ENCODE results near the gene RPL18A. TPM values are rescaled to one million over a fixed set of nuclear protein-coding genes. Genes with fewer than 3 reads are reported as not detected.

Gene RPL18A
- total and polyA plus RNA-seq, 10 of the 15 experiments (the other 5 are each of a cell fraction or from before 2014, with no cell fraction given): 1,181 to 3,774 (median 2,300) TPM

- ChIA-PET SMC1A (ENCODE audit: uncharacterized antibody, unreplicated experiment) (no interaction called here), RAD21 (ENCODE audit: unreplicated experiment) (no interaction called here)
Observed at GRCh38 chr19:17881701-17882100, 22.0 kb downstream of the RPL18A start.

More at GRCh38 chr19:17881701-17882100, 22.0 kb downstream of the RPL18A start:
- ATAC-seq (no peak), FAIRE-seq (no peak), DNase-seq (ENCODE audit: low read depth, low spot score) (no peak)
- Histone ChIP-seq H3K9me3 (replicated peaks; ENCODE audit: control insufficient read depth, insufficient read depth, low read length) (no peaks in the 10 kb centered on the region), H3K9ac (ENCODE audit: control insufficient read depth, insufficient read depth, low read length) (no peak overlapping the region), H4K20me1 (ENCODE audit: control insufficient read depth, insufficient read depth) (no peaks in the 10 kb centered on the region), H3K79me2 (ENCODE audit: control insufficient read depth, insufficient read depth, low read length) (no peaks in the 10 kb centered on the region), H3K4me1 (ENCODE audit: control insufficient read depth, insufficient read depth, low read length) (peaks cover 26% of the 10 kb centered on the region), H3K27ac (ENCODE audit: control insufficient read depth, insufficient read depth) (no peak overlapping the region), H3K27me3 (replicated peaks in 1 of 2; ENCODE audit: control insufficient read depth in 2 of 2, insufficient read depth in 2 of 2, low read length in 1 of 2) (no peaks in the 10 kb centered on the region; a peak in 1 of 4 replicates), H3K4me2 (ENCODE audit: control insufficient read depth, insufficient read depth) (no peak overlapping the region), H2AFZ (ENCODE audit: control insufficient read depth, low read depth, low read length) (no peak overlapping the region), H3K36me3 (ENCODE audit: control insufficient read depth in 2 of 2, insufficient read depth in 2 of 2, low read length in 1 of 2) (no peaks in the 10 kb centered on the region), H3K4me3 (no peak overlapping the region)
- ChIA-PET CTCF (no interaction called here), POLR2A (interaction anchor here (0.6 kb wide), 1 partner anchor 32 kb away, joined by 4 read pairs; no protein-coding TSS in a partner anchor)
- BruUV-seq (replicated peaks): no TSS peak
- in situ Hi-C loops (cut with MboI) (no loop called here), intact Hi-C loops (cut with micrococcal nuclease; ENCODE audit: unreplicated experiment) (no loop called here)
- WGBS (ENCODE audit: insufficient coverage, insufficient replicate concordance, low lambda C conversion rate, missing lambda C conversion rate): 64% methylated on average over 7 of the region's 7 CpGs
- TF ChIP-seq MEF2B (IDR thresholded peaks at IDR 0.05; ENCODE audit: partially characterized antibody, poor library complexity, severe bottlenecking): no peak
- no peak for TF ChIP-seq STAT3 (IDR thresholded peaks at IDR 0.05; ENCODE audit: low read depth, low read length)
- no peak for TF ChIP-seq KLF5 (IDR thresholded peaks at IDR 0.05; ENCODE audit: partially characterized antibody)
- TF ChIP-seq IRF3 (IDR thresholded peaks at IDR 0.05): no peak
- TF ChIP-seq CREB1 (IDR thresholded peaks at IDR 0.05; ENCODE audit: low read depth): no peak
- no peak for TF ChIP-seq NFYA (IDR thresholded peaks at IDR 0.05; ENCODE audit: borderline replicate concordance, low read depth, low read length)
- no peak for TF ChIP-seq SKIL (IDR thresholded peaks at IDR 0.05; ENCODE audit: low read depth, poor library complexity, severe bottlenecking)
- no peak for TF ChIP-seq FOXK2 (IDR thresholded peaks at IDR 0.05)
- no peak for TF ChIP-seq JUND (IDR thresholded peaks at IDR 0.05; ENCODE audit: low read depth, low read length)
- TF ChIP-seq MYB (IDR thresholded peaks at IDR 0.05; ENCODE audit: borderline replicate concordance, low read depth, low read length): no peak
